SW480 (cell line): ENCODE results near the gene RILPL2.
"Not testable (repeated sequence)": the region's sequence is repeated elsewhere in the genome, so short reads cannot be mapped to it uniquely, and the experiment has no call there.

Experiments used
- DNase-seq: peaks from one replicate; pipeline ENCODE4 v3.0.0-alpha.2; 2016; ENCODE audit warnings: low spot score

Gene RILPL2

DNA sequence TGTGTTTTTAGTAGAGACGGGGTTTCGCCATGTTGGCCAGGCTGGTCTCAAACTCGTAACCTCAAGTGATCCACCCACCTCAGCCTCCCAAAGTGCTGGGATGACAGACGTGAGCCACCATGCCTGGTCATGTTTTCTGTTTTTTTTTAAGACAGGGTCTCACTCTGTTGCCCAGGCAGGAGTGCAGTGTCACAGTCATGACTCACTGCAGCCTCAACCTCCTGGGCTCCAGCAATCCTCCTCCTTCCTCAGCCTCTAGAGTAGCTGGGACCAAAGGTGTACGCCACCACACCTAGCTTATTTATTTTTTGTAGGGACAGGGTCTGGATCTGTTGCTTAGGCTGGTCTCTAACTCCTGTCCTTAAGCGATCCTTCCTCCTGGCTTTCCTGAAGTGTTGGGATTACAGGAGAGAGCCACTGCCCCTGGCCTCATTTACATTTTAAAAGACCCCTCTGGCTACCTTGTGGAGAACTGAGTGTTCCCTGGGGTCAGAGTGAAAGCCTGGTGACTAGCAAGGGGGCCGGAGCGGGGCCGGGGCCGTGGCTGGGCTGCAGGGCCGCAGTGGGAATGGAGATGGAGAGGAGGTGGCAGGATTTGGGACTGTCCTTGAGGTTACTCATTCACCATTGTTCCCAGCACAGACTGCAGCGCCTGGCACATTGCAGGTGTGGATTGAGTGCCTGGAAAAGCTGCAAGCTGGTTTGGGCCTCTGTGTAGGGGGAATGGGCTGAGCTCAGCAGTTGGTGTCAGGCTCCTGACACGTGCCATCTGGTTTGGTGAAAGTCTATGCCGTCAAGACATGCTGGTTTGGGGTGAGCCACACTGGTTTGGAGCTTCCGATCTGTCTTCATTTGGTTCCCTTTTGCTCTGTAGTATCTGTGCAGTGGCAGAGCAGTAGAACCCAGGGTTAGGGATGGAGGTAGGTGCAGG lies 34.5 kb downstream of the RILPL2 start:
- no peak for DNase-seq

DNA sequence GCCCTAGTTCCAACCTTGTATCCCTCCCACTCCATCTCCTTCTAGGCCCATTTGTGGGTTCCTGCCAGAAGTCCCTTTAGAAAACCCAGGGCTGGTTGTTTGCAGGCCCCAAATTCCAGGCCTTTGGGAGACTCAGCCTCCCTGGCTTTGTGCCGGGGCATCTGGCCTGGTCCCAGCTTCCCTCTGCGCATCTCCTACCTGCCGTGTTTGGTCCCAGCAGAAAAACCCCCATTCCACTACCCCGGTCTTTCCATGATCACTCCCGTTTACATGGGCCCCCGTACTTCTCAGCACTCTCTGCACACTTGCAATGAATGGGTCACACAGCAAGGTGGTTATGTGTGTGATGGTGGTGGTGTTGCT lies 37.2 kb downstream of the RILPL2 start:
- no peak for DNase-seq

DNA sequence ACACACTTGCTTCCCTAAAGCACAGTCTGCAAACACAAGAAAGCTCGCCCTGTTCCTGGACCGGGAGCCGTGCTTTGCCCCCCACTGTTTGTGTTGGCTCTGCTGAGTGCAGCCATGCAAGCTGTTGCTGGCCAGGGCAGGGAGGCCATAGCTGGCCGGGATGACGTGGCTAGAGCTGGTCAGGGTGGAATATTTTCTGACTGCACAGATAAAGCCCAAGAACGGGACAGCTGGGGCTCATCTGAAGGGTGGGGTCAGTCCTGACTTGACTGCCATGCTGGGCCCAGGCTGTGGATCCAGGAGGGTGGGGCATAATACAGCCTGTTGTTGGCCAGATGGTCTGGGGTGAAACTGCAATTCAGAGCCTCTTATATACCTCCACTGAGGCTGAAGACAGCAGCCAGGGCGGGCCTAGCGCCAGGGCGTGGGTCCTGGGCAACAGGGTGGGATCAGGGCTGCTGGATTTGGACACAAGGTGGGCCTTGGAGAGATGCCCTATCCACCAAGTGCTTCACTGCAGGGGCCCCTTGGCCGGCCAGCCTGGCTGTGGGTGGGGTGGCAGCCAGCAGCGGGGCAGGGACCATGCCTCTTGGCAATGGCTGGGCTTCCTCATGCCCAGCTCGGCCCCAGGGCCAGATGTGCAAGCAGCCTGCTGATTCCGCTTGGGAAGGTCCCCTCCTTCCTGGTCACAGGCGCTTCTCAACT lies 37.8 kb downstream of the RILPL2 start:
- no peak for DNase-seq

DNA sequence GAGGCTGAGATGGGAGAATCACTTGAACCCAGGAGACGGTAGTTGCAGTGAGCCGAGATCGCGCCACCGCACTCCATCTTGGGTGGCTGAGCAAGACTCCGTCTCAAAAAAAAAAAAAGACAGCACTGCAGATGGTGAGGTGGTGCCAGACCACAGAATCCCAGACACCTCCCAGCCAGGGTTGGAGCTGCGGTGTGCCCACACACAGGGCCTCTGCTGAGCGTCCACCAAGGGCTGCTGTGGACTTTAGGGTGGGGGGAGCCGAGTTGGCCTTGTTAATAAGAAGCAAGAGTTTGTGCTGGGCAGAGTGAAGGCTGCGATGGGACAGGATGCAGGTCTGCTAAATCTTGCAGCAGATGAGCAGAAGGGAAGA lies 38.3 kb downstream of the RILPL2 start:
- no peak for DNase-seq

DNA sequence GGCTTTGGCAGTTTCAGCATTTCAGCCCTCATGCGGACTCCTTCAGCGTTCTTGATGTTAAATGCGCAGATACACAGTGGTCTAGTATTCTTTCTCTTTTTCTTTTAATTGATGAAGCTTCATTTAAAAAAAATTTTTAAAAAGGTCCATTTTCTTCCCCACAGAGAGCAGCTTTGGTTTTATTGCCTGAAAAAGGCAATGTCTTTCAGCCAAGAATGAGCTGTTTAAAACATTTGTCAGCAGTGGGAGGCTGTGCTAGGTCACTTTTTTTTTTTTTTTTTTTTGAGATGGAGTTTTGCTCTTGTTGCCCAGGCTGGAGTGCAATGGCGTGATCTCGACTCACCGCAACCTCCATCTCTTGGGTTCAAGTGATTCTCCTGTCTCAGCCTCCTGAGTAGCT lies 39.1 kb downstream of the RILPL2 start:
- DNase-seq = no peak

DNA sequence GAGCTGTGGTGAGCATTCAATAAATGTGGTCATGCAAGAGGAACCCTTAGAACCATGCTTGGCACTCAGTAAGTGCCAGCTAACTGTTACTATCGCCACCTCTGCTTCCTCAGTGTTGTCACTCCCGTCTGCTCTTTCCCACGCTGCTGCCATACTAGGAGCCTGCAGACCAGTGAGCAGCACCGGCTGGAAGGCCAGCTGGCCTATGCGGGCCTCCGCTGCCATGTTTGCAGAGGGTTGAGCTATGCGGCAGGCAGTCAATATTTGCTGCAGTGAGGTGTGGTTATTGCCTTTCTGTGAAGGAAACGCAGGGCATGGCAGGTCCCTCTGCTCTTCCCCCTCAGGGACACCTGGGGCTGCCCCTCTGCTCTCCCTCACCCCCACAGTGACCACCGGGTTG lies 39.5 kb downstream of the RILPL2 start:
- no peak for DNase-seq

DNA sequence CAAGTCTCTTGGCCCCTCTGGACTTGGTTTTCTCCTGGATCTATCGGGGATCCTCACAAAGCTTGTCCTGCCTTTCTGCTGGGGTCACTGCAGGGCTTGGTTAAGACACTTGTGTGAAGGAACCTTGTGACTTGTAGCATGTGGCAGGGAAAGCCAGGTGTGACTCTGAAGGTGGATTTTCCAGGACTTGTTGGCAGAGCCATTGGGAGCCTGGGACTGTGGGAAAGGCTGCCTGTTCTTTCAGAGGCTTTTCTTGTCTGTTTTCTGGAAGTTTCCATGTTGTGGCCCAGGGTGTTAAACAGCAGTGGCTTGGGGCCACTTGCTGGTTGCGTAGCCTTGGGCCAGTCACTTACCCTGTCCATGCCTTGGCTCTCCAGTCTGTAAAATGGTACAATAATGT lies 39.9 kb downstream of the RILPL2 start:
- DNase-seq = no peak

DNA sequence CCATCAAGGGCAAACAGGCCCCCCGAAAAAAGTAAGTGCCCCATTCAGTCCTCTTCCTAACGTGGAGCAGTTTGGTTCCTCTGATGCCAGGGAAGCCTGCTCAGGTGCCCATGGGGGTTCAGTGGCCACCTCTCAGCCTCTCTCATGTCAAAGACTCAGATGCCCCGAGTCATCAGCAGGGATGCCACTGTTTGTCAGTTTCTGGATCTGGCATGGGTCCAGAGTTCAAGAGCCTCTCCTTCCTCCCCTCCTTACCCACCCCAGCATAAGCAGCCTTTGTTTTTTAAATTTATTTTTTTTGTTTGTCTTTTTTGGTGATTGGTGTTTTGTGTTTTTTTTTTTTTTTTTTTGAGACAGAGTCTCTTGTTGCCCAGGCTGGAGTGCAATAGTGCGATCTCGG lies 41.2 kb downstream of the RILPL2 start:
- no peak for DNase-seq

DNA sequence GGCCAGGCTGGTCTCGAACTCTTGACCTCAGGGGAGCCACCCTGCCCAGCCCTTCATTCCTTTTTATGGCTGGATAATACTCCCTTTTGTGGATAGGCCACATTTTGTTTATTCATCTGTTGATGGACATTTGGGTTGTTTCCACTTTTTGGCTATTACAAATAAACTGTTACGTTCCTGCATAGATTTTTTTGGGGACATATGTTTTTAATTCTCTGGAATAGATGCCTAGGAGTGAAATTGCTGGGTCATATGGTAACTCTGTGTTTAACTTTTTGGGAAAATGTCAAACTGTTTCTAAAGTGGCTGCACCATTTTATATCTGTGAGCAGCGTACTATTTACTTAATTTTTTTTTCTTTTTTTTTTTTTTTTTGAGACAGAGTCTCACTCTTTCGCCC lies 42.7 kb downstream of the RILPL2 start:
- no peak for DNase-seq

DNA sequence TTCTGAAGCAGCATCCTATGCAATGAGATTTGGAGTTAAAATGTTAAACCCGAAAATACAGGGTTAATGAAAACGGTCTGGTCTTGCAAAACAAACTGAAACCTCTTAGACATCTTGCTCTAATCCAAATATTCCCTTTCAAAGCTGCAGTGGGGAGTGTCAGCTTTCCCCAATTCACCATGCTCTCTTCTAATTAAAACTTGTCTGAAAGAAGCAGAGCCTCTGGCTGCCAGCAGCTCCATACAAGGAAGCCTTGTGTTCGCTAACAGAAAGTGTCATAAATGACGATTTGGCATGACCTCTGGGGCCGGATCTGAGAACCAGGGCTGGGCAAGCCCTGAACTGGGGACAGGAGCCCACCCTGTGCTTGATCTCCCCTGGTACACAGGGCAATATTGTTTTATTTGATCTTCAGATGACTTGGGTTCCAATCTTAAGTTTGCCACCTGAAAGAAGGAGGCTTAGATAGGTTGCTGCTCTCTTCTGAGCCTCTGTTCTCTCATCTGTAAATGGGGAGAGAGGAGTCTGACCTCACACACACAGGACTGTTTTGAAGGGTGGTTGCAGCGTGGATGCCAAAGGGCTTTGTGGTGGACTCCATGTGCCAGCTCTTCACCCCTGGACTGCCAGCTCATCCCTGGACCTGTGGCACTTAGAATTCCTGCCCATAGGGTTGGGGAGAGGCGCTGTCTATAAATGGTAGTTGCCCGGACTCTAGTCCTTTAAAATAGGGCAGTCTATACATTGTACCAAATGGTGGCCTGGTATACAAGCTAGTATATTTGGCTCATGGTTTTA lies 44.7 kb downstream of the RILPL2 start:
- DNase-seq = no peak

DNA sequence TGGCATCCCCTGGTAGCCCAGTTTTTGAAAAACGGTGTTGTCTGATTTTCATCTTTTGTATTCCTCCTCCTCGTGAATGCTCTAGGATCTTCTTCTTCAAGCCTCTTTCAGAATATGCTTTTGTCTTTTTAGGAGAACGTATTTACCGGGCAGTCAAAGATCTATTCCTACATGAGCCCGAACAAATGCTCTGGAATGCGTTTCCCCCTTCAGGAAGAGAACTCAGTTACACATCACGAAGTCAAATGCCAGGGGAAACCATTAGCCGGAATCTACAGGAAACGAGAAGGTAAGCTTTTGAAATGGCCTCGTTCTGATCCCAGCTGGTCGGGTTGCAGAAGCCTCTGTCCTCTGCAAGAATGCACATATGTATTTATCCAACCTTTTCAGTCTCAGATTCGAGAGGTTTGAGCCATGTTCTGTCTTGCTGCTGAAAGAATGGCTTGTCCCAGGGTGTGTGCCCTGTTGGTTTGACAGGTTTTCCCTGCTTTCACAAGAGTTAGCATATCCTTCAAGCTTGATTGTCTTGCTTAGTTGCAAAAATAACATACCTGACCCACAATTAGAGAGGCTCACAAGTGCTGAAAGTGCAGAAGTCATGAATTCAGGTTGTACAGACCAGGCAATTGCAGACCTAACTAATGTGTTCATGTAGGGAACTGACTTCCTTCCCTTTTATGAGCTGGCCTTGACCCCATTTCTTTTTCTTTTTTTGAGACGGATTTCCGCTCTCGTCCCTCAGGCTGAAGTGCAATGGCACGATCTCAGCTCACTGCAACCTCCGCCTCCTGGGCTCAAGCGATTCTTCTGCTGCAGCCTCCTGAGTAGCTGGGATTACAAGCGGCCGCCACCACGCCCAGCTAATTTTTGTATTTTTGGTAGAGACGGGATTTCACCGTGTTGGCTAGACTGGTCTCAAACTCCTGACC lies 45.7 kb downstream of the RILPL2 start:
- DNase-seq = no peak

DNA sequence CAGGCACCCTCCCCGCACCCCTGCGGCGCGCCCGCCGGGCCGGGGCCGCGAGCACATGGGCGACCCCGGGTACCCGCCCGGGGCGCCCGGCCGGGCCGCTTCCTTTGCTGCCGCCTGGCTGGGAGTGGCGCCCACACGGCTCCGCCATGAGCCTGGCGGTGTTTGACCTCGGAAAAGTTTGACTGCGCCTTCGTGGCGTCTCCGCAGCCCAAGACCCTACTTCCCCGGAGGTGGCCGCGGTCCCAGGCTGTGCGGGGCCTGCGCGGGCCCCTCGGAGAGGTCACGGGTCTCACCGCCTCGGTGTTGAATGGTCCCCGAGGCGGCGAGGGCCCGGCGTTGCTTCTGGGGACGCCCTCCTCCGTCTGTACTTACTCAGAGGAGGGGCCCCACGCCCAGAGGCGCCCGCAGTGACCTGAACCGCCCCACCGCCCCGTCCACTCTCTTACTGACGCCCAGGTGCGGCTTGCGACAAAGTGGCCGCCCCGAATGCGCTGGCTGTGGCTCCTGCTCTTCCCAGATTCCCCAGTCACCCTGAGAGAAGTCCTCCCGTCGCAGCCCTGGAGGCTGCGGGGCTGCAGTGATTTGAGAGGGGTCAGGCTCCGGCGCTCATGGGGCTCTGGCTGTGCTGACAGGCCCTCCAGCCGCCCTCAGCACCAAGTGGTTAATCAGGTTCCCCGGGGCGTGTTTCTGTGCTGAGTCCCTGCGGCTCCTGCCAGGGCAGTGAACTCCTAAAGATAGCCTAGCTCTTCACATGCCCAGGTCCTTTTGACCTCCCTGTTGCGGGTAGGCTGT lies 46.7 kb downstream of the RILPL2 start:
- DNase-seq = peak; percentile 36

DNA sequence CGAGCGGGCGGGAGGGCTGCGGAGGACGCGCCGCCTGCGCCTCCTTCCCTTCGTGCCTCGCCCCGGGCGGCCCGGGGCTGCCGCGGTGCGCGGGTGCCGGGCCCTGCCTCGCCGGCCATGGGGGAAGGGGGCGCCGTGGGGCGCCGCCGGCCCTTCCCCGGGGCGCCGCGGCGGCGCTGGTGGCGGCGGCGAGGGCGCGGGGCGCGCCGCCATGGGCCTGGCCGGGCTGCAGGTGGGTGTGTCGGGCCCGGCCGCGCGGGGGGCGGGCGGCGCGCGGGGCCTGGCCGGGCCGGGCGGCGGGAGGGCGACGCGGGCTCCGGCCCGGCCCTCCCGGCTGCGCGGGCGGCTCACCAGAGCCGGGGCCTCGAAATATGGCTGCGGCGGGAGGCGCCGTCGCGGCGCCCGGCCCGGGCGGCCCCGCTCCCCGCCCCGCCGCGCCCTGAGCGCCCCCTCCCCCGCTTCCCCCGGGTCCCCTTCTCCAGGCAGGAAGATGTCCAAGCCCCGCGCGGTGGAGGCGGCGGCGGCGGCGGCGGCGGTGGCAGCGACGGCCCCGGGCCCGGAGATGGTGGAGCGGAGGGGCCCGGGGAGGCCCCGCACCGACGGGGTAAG lies 47.4 kb downstream of the RILPL2 start:
- DNase-seq = no peak

DNA sequence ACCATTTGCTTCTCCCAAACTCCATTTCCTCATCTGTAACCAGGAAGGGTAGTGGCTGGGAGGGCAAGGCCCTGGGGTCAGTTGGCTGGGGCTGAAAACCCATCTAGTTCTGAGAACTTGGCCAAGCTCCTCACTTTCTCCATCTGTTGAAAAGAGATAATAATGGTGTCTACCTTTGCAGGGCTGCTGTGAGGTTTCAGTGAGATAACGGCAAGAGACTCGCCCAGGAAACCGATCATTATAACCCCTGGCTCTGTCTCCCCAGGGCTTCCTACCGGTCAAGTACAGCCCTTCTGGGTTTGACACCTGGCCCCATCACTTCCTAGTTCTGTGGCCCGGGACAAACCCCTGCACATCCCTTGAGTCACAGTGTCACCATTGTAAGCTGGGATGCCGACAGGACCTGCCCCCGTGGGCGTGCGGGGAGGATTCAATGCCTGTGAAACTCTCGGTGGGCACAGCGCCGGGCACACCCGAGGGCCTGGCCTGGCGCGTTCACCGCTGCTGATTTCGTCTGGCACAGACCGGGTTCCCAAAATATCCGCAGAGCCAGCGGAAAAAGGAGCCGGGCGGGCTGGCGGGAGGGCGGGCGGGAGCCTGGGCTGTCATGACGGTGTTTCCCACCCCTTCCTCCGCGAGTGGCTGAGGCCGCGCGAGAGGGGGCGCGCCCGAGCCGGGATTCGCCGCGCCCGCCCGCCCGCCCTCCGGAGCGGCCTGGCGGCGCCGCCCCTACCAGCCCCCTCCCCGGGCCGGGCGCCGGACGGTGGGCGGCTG lies 48.1 kb downstream of the RILPL2 start:
- DNase-seq = peak; percentile 61

DNA sequence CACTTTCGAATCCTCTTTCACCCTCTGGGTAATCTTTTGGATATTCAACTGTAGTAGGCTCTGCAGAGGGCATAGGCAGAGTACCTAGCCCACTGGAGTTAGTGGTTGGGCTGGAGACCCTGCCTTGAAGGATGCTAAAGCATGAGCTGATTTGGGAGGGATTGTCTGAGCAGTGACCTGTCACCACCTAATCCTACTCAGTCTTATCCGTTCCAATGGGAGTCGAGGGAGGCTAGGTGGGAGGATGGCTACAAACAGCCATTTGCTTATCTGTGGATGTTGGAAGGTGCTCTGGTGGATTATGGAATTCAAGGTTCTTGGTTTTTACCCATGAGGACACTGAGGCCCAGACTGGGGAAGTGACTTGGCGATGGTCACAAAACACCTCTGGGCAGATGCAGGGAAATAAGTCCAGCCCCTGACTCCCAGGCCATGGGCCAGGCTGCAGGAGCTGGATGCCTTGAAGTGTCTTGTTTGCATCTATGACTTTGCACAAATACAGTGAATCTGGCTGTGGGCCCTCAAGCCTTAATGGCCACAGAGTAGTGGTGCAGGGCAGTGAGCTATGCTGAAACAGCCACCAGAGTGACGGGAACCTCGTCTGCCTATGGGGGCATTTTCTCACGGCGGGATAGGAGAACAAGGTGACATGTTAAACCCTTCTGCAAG lies 48.8 kb downstream of the RILPL2 start:
- no peak for DNase-seq

DNA sequence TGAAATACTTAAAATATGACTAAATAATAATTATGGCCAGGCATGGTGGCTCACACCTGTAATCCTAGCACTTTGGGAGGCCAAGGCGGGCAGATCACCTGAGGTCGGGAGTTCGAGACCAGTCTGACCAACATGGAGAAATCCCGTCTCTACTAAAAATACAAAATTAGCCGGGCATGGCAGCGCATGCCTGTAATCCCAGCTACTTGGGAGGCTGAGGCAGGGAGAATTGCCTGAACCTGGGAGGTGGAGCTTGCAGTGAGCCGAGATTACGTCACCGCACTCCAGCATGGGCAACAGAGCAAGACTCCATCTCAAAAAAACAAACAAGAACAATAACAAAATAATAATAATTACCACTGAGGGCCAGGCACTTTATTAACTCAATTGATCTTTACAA lies 50.9 kb downstream of the RILPL2 start:
- not testable (repeated sequence) for DNase-seq

DNA sequence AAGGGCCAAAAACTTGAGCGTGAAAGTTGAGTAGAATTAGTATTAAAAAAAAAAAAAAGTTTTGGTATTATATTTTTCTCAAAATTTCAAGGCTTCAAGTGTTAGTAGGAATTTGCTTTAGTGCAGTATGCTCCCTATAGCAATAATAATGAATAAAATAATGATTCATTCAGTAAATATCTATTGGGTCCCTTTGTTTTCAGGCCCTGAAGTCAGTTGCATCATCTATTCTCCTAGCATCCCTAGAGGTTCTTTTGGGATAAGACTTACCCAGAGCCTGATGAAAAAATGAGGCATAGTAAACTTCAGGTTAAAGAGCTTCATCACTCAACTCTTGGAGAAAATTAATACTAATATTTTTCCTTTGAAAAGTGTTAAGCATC lies 51.5 kb downstream of the RILPL2 start:
- peak; percentile 69 for DNase-seq

DNA sequence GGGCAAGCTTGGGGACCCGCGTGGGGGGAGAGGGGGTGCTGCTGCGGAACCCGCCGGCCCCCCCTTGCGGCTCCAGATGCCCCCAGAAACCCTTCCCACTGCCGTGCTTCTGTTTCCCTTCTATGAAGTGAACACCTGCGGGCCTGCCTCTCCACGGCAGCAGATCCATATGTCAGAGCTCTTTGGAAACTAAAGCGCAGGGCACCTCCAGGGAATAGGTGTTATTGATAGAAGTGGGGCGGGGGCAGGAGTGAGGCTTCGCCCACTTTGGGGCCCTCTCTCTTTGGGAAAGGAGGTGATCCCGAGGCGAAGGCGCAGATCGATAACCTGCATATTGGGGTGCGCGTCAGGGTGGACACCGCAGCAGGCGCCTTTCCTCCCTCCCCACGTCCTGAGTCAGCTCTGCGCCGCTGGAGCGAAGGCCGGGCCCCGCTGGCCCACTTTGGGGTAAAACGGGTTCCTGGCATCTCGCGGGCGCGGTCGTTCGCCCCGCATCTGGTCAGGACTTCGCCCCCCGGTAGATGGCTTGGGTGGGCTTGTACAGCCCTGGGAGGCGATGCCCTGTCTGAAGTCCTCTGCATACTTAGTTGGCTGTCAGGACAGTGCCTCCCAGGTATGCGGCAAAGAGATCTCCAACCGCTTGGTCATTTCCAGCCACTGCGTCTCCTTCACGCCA lies 52.0 kb downstream of the RILPL2 start:
- peak; percentile 42 for DNase-seq
